OCI-LY3 (cell line): Measurements from ENCODE around the gene MON2.

Source experiments
- H2AFZ ChIP-seq: fragments of 200-600, 300-600 bp; shearing (Covaris generic); 2 replicates; pipeline ENCODE4 v1.6.0; 2014; ENCODE audit warnings: antibody characterized with exemption, low read depth, low read length
- H3K27ac ChIP-seq: fragments of 200-600, 300-600 bp; sonication (generic); 2 replicates; pipeline ENCODE4 v1.5.1; 2014; ENCODE audit warnings: mild to moderate bottlenecking, low read length, moderate library complexity, mixed read lengths
- H3K27me3 ChIP-seq: fragments of 200-600, 300-600 bp; sonication (generic); 2 replicates; pipeline ENCODE4 v1.6.1; 2014; ENCODE audit warnings: low read depth, low read length, mixed read lengths
- H3K36me3 ChIP-seq: fragments of 200-600, 300-600 bp; sonication (generic); replicated peaks from 2 replicates; pipeline ENCODE3; 2014; ENCODE audit warnings: low read depth, low read length, mixed read lengths
- H3K4me1 ChIP-seq: fragments of 300-600, 200-600 bp; sonication (generic); 2 replicates; pipeline ENCODE4 v1.6.1; 2014; ENCODE audit warnings: low read length, mixed read lengths
- H3K4me2 ChIP-seq: fragments of 200-600, 300-600 bp; sonication (generic); 2 replicates; pipeline ENCODE4 v1.6.1; 2014; ENCODE audit warnings: low read length, mixed read lengths
- H3K4me3 ChIP-seq: fragments of 300-600, 200-600 bp; sonication (generic); 2 replicates; pipeline ENCODE4 v1.5.1; 2014; ENCODE audit warnings: antibody characterized with exemption, mild to moderate bottlenecking, low read length, moderate library complexity
- H3K79me2 ChIP-seq: fragments of 300-600, 200-600 bp; shearing (Covaris generic); 2 replicates; pipeline ENCODE4 v1.6.1; 2014; ENCODE audit warnings: mild to moderate bottlenecking, low read length, mixed read lengths
- H3K9ac ChIP-seq: fragments of 300-600, 200-600 bp; shearing (Covaris generic); 2 replicates; pipeline ENCODE4 v1.6.0; 2014; ENCODE audit warnings: mild to moderate bottlenecking, low read length, moderate library complexity
- H3K9me3 ChIP-seq: fragments of 200-600, 300-600 bp; shearing (Covaris generic); 2 replicates; pipeline ENCODE4 v1.6.1; 2014; ENCODE audit warnings: low read length, mixed read lengths; ENCODE audit not compliant: insufficient read depth
- H4K20me1 ChIP-seq: fragments of 200-600, 300-600 bp; sonication (generic); 2 replicates; pipeline ENCODE4 v1.6.1; 2016; ENCODE audit warnings: low read length, mixed read lengths; ENCODE audit not compliant: insufficient read depth
- CTCF ChIP-seq: fragments of 200-600, 300-600 bp; sonication (generic); IDR thresholded peaks from 2 replicates; pipeline ENCODE4 v1.5.1; 2014; ENCODE audit warnings: antibody characterized with exemption, low read length, low read depth
- EZH2phosphoT487 ChIP-seq: fragments of 200-600 bp; shearing (Covaris generic); IDR thresholded peaks from 2 replicates; pipeline ENCODE4 v1.6.1; 2018; ENCODE audit warnings: antibody characterized with exemption, mixed run types, low read depth

Gene MON2

GRCh38 chr12:62647586-62647985 is 181.0 kb downstream of the MON2 start:
- Histone ChIP-seq H3K27ac (no peak overlapping the region), H3K4me3 (no peak overlapping the region), H3K79me2 (no peaks in the 10 kb centered on the region), H3K4me2 (no peak overlapping the region), H3K9ac (no peak overlapping the region), H3K4me1 (peaks cover 4% of the 10 kb centered on the region), H4K20me1 (no peaks in the 10 kb centered on the region), H3K36me3 (no peaks in the 10 kb centered on the region), H3K27me3 (no peaks in the 10 kb centered on the region), H3K9me3 (no peaks in the 10 kb centered on the region), H2AFZ (no peak overlapping the region)
- TF ChIP-seq EZH2phosphoT487 (no peak), CTCF (no peak)

GRCh38 chr12:62649412-62650138 is 182.9 kb downstream of the MON2 start:
- TF ChIP-seq CTCF: no peak
- TF ChIP-seq EZH2phosphoT487: no peak
- no peak overlapping the region for H3K9ac ChIP-seq
- H2AFZ ChIP-seq: no peak overlapping the region
- no peaks in the 10 kb centered on the region for H3K4me1 ChIP-seq
- no peak overlapping the region for H3K4me2 ChIP-seq
- no peaks in the 10 kb centered on the region for H4K20me1 ChIP-seq
- no peaks in the 10 kb centered on the region for H3K9me3 ChIP-seq
- no peak overlapping the region for H3K4me3 ChIP-seq
- H3K27me3 ChIP-seq: no peaks in the 10 kb centered on the region
- H3K79me2 ChIP-seq: no peaks in the 10 kb centered on the region
- no peaks in the 10 kb centered on the region for H3K36me3 ChIP-seq
- H3K27ac ChIP-seq: no peak overlapping the region
